Lower leg skin (tissue), 4 donors: ENCODE data around the gene PELI3. TPM values are rescaled to one million over a fixed set of nuclear protein-coding genes. Genes with fewer than 3 reads are reported as not detected.

Experiments used
- DNase-seq, 2 donors: peaks; one replicate each; pipeline ENCODE4 v3.0.0-alpha.2; 2019; ENCODE audit warnings: low spot score in 2 of 2
- H3K4me3 ChIP-seq: fragments of 200-600 bp; sonication (generic); 2 replicates; pipeline ENCODE4 v1.5.1; 2017; ENCODE audit warnings: mild to moderate bottlenecking, low read depth; ENCODE audit not compliant: poor library complexity, severe bottlenecking
- POLR2A ChIP-seq, 2 donors: fragments of 450-650 bp; IDR thresholded peaks; one replicate each; pipeline ENCODE4 v1.6.1; 2016 to 2017; ENCODE audit warnings: antibody characterized with exemption in 2 of 2, mild to moderate bottlenecking in 1 of 2, moderate library complexity in 1 of 2
- WGBS, 2 donors: methylation state at CpG; one replicate each; pipeline ENCODE4 v1.1.5; 2018; 5-methylcytosine and 5-hydroxymethylcytosine counted together
- intact Hi-C: fragments of 100-400 bp; cut with DNase I; formaldehyde crosslinking; loops from one replicate; pipeline ENCODE4 v1.15.0; 2023; ENCODE audit warnings: low total_unique reads
- total RNA-seq, 4 donors: library from RNA; depleted of rRNA; stranded (reverse); fragments of >200 nt; gene quantifications; one replicate each; pipeline ENCODE4 v1.1.0, GENCODE V29; 2016
- TF ChIP-seq, protein P1 (sequence below), 3 donors: fragments of 450-650 bp; IDR thresholded peaks; one replicate each; pipeline ENCODE4 v1.5.1; 2016; ENCODE audit warnings: antibody characterized with exemption in 3 of 3, mild to moderate bottlenecking in 3 of 3, moderate library complexity in 2 of 3

Gene PELI3
- total RNA-seq, 4 donors from 2014 or later: 14.3 to 22.0 (median 17.1) TPM

DNA sequence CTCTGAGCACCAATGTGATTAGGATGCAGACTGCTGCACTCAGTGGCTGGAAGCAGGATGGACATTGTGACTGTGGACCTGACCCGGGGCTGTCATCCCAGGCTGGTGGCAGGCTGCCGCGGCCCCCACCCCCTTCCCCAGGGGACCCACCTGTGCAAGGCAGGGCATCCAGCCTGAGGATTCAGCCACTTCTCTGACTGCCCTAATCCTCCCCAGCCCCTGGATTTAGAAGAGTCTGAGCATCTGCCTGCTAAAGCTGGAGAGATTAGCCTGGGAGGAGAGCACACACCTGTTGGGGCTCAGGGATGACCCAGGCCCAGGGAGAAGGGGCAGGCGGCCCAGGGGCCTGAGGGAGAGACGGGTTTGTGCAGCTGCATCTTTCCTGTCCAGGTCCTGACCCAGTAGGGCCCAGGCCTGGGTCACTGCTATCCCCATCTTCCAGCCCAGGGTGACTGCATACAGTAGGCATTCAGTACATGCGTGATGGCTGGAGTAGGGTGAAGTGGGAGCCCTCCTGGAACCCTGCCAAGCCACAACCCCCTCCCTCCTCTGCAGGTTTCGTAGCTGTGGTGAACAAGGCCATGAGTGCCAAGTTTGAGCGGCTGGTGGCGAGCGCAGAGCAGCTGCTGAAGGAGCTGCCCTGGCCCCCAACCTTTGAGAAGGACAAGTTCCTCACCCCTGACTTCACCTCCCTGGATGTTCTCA is 25.6 kb downstream of the PELI3 start:
- no peak for TF ChIP-seq POLR2A (IDR thresholded peaks at IDR 0.05)
- TF ChIP-seq, protein P1, sequence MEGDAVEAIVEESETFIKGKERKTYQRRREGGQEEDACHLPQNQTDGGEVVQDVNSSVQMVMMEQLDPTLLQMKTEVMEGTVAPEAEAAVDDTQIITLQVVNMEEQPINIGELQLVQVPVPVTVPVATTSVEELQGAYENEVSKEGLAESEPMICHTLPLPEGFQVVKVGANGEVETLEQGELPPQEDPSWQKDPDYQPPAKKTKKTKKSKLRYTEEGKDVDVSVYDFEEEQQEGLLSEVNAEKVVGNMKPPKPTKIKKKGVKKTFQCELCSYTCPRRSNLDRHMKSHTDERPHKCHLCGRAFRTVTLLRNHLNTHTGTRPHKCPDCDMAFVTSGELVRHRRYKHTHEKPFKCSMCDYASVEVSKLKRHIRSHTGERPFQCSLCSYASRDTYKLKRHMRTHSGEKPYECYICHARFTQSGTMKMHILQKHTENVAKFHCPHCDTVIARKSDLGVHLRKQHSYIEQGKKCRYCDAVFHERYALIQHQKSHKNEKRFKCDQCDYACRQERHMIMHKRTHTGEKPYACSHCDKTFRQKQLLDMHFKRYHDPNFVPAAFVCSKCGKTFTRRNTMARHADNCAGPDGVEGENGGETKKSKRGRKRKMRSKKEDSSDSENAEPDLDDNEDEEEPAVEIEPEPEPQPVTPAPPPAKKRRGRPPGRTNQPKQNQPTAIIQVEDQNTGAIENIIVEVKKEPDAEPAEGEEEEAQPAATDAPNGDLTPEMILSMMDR (IDR thresholded peaks at IDR 0.05): no peak
- DNase-seq: no peak
- WGBS, 2 donors: 88 to 91% methylated on average over 9 to 10 of the region's 10 CpGs
- no peak overlapping the region for H3K4me3 ChIP-seq
- intact Hi-C loops: no loop called here

GRCh38 chr11:66493130-66493529 is 26.4 kb downstream of the PELI3 start:
- no peak for TF ChIP-seq POLR2A (IDR thresholded peaks at IDR 0.05)
- TF ChIP-seq, protein P1 (IDR thresholded peaks at IDR 0.05): no peak
- no peak for DNase-seq
- no peak overlapping the region for H3K4me3 ChIP-seq
- 94 to 95% methylated on average over 9 to 10 of the region's 10 CpGs for WGBS, 2 donors
- intact Hi-C loops: no loop called here

DNA sequence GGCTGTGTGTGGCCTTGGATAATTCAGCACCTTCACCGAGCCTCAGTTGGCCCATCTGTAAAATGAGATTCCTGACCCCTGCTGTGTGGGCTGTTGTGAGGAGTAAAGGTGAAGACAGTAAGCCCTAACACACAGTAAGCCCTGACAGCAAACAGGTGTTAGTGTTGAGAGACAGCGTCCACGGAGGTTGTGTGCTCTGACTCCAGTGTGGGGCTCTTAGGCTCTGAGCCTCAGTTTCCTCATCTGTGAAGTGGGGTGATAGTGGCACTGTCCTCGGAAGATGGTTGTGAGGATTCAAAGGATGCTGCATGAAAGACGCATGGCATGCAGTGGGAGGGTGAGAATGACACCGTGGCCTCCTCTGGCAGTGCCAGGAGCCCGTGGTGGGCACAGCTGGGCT is 27.8 kb downstream of the PELI3 start:
- intact Hi-C loops: no loop called here
- TF ChIP-seq, protein P1 (IDR thresholded peaks at IDR 0.05): no peak
- WGBS, 2 donors: 90 to 95% methylated on average over 7 of the region's 7 CpGs
- H3K4me3 ChIP-seq: no peak overlapping the region
- no peak for DNase-seq

- intact Hi-C loops: no loop called here
- TF ChIP-seq, protein P1 (IDR thresholded peaks at IDR 0.05): no peak
- no peak for TF ChIP-seq POLR2A (IDR thresholded peaks at IDR 0.05)
- no peak for DNase-seq
- H3K4me3 ChIP-seq: no peak overlapping the region
- 93 to 94% methylated on average over 14 of the region's 14 CpGs for WGBS, 2 donors
Observed at GRCh38 chr11:66494935-66495334, 28.2 kb downstream of the PELI3 start.

DNA sequence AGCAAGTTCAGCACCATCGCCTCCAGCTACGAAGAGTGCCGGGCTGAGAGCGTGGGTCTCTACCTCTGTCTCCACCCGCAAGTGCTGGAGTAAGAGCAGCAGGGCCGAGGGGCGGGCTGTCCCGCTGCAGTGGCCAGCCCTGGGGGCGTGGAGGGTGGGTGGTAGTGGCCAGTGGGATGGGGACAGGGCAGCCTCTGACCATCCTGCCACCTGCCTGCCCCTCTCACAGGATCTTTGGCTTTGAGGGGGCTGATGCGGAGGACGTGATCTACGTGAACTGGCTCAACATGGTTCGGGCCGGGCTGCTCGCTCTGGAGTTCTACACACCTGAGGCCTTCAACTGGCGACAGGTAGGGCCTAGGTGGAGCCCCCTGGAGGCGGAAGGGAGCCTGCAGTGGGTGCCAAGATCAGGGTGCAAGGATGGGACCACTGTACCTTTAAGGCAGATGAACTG is 28.7 kb downstream of the PELI3 start:
- TF ChIP-seq POLR2A (IDR thresholded peaks at IDR 0.05): no peak
- TF ChIP-seq, protein P1 (IDR thresholded peaks at IDR 0.05): no peak
- 94 to 96% methylated on average over 17 of the region's 17 CpGs for WGBS, 2 donors
- no peak for DNase-seq
- intact Hi-C loops: no loop called here
- H3K4me3 ChIP-seq: no peak overlapping the region

DNA sequence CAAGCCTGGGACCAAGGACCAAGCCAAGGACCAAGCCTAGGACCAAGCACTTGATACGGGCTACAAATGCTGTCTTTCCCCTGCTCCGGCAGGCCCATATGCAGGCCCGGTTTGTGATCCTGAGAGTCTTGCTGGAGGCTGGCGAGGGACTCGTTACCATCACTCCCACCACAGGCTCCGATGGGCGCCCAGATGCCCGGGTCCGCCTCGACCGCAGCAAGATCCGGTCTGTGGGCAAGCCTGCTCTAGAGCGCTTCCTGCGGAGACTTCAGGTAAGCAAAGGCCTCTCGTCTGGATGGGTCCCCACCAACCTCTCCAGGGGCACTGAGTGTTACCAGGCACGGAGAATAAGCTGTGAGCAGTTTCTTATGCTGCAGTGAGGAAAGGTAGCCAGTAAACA is 30.5 kb downstream of the PELI3 start:
- no peak for DNase-seq
- no peak for TF ChIP-seq POLR2A (IDR thresholded peaks at IDR 0.05)
- TF ChIP-seq, protein P1 (IDR thresholded peaks at IDR 0.05): no peak
- WGBS, 2 donors: 92 to 97% methylated on average over 10 to 13 of the region's 16 CpGs
- H3K4me3 ChIP-seq: no peak overlapping the region
- intact Hi-C loops: no loop called here
